ENCODE data around the gene IL1A.

DNA sequence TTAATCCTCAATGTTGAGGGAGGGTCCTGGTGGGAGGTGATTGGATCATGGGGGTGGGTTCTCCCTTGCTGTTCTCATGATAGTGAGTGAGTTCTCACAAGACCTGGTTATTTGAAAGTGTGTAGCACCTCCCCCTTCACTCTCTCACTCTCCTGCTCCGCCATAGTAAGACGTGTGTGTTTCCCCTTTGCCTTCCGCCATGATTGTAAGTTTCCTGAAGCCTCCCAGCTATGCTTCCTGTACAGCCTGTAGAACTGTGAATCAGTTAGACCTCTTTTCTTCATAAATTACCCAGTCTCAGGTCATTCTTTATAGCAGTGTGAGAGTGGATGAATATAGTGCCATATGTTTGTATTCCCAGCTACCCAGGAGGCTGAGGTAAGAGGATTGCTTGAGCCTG is 42.7 kb upstream of the IL1A start:
- TF ChIP-seq CTCF (conservative IDR thresholded peaks at IDR 0.05 in 1 of 2, IDR thresholded peaks at IDR 0.05 in 1 of 2; ENCODE audit: extremely low read depth in 1 of 2, insufficient read depth in 1 of 2, low read depth in 1 of 2, low read length in 2 of 2): no peak
- no peak for TF ChIP-seq EZH2 (IDR thresholded peaks at IDR 0.05; ENCODE audit: borderline replicate concordance, low read length)
